ENCODE results near the gene CCDC107.

GRCh38 chr9:35629597-35629996, 28.5 kb upstream of the CCDC107 start:
- TF ChIP-seq CTCF (IDR thresholded peaks at IDR 0.05): no peak
- no peak for TF ChIP-seq POLR2A (IDR thresholded peaks at IDR 0.05)

Data from adrenal gland (tissue), 5 donors.